ES-I3 (cell line): ENCODE data around the gene FOXO1.

ENCODE experiments used
- H3K36me3 ChIP-seq: 2 replicates; pipeline ENCODE4 v1.6.1; 2013; ENCODE audit warnings: mild to moderate bottlenecking, low read length, control low read depth, moderate library complexity; ENCODE audit not compliant: insufficient read depth
- H3K4me1 ChIP-seq: 2 replicates; pipeline ENCODE4 v1.6.1; 2013; ENCODE audit warnings: mild to moderate bottlenecking, control low read depth, low read length; ENCODE audit not compliant: insufficient read depth
- H3K9ac ChIP-seq: 2 replicates; pipeline ENCODE4 v1.6.1; 2013; ENCODE audit warnings: low read depth, mild to moderate bottlenecking, low read length, moderate library complexity
- H3K9me3 ChIP-seq: 2 replicates; pipeline ENCODE4 v1.6.1; 2013; ENCODE audit warnings: mild to moderate bottlenecking, low read length, moderate library complexity; ENCODE audit not compliant: control insufficient read depth, insufficient read depth

FOXO1 gene

GRCh38 chr13:40592035-40592434, 74.4 kb downstream of the FOXO1 start:
- Histone ChIP-seq H3K9ac (no peak overlapping the region), H3K4me1 (peaks cover 14% of the 10 kb centered on the region), H3K9me3 (no peaks in the 10 kb centered on the region), H3K36me3 (no peaks in the 10 kb centered on the region; the same call in 1 of the 2 replicates)

- Histone ChIP-seq H3K9me3 (no peaks in the 10 kb centered on the region), H3K36me3 (no peaks in the 10 kb centered on the region; the same call in 1 of the 2 replicates), H3K9ac (no peak overlapping the region), H3K4me1 (peaks cover 24% of the 10 kb centered on the region)
Measured at GRCh38 chr13:40591091-40591490, 75.3 kb downstream of the FOXO1 start.

GRCh38 chr13:40590112-40590862, 76.2 kb downstream of the FOXO1 start:
- H3K9me3 ChIP-seq = no peaks in the 10 kb centered on the region
- no peak overlapping the region for H3K9ac ChIP-seq
- peaks cover 32% of the 10 kb centered on the region for H3K4me1 ChIP-seq
- no peaks in the 10 kb centered on the region; the same call in 1 of the 2 replicates for H3K36me3 ChIP-seq

- H3K4me1 ChIP-seq = peaks cover 33% of the 10 kb centered on the region
- no peaks in the 10 kb centered on the region; the same call in 1 of the 2 replicates for H3K36me3 ChIP-seq
- no peaks in the 10 kb centered on the region for H3K9me3 ChIP-seq
- no peak overlapping the region for H3K9ac ChIP-seq
Measured at GRCh38 chr13:40589285-40590109, 76.9 kb downstream of the FOXO1 start.

GRCh38 chr13:40588101-40588500, 78.3 kb downstream of the FOXO1 start:
- Histone ChIP-seq H3K9ac (no peak overlapping the region), H3K4me1 (peaks cover 33% of the 10 kb centered on the region)

GRCh38 chr13:40586886-40587565, 79.4 kb downstream of the FOXO1 start:
- Histone ChIP-seq H3K36me3 (no peaks in the 10 kb centered on the region; the same call in 1 of the 2 replicates), H3K4me1 (peaks cover 33% of the 10 kb centered on the region), H3K9ac (no peak overlapping the region), H3K9me3 (no peaks in the 10 kb centered on the region; the same call in 1 of the 2 replicates)

More at GRCh38 chr13:40588101-40588500, 78.3 kb downstream of the FOXO1 start:
- Histone ChIP-seq H3K36me3 (no peaks in the 10 kb centered on the region; the same call in 1 of the 2 replicates), H3K9me3 (no peaks in the 10 kb centered on the region; the same call in 1 of the 2 replicates)

GRCh38 chr13:40585911-40586471, 80.5 kb downstream of the FOXO1 start:
- Histone ChIP-seq H3K9ac (no peak overlapping the region), H3K9me3 (no peaks in the 10 kb centered on the region; the same call in 1 of the 2 replicates), H3K36me3 (no peaks in the 10 kb centered on the region; the same call in 1 of the 2 replicates), H3K4me1 (peaks cover 33% of the 10 kb centered on the region)

- Histone ChIP-seq H3K9ac (no peak overlapping the region), H3K9me3 (no peaks in the 10 kb centered on the region; the same call in 1 of the 2 replicates), H3K4me1 (peaks cover 27% of the 10 kb centered on the region), H3K36me3 (no peaks in the 10 kb centered on the region)
Measured at GRCh38 chr13:40583738-40584137, 82.7 kb downstream of the FOXO1 start.

- Histone ChIP-seq H3K9me3 (no peaks in the 10 kb centered on the region; the same call in 1 of the 2 replicates), H3K9ac (no peak overlapping the region), H3K36me3 (no peaks in the 10 kb centered on the region), H3K4me1 (peaks cover 20% of the 10 kb centered on the region)
Measured at GRCh38 chr13:40582531-40582930, 83.9 kb downstream of the FOXO1 start.

- H3K9ac ChIP-seq = no peak overlapping the region
- H3K4me1 ChIP-seq = peaks cover 11% of the 10 kb centered on the region
- H3K36me3 ChIP-seq = no peaks in the 10 kb centered on the region
- no peaks in the 10 kb centered on the region; the same call in 1 of the 2 replicates for H3K9me3 ChIP-seq
Measured at GRCh38 chr13:40581277-40581579, 85.2 kb downstream of the FOXO1 start.

- Histone ChIP-seq H3K4me1 (peaks cover 6% of the 10 kb centered on the region), H3K9me3 (no peaks in the 10 kb centered on the region; the same call in 1 of the 2 replicates), H3K36me3 (no peaks in the 10 kb centered on the region), H3K9ac (no peak overlapping the region)
Measured at GRCh38 chr13:40580566-40581276, 85.7 kb downstream of the FOXO1 start.

- no peaks in the 10 kb centered on the region for H3K36me3 ChIP-seq
- H3K4me1 ChIP-seq = no peaks in the 10 kb centered on the region
- H3K9ac ChIP-seq = no peak overlapping the region
- H3K9me3 ChIP-seq = no peaks in the 10 kb centered on the region; the same call in 1 of the 2 replicates
Measured at GRCh38 chr13:40579535-40579934, 86.9 kb downstream of the FOXO1 start.

- H3K9ac ChIP-seq = no peak overlapping the region
Measured at GRCh38 chr13:40578055-40578454, 88.4 kb downstream of the FOXO1 start.

More at GRCh38 chr13:40578055-40578454, 88.4 kb downstream of the FOXO1 start:
- no peaks in the 10 kb centered on the region for H3K4me1 ChIP-seq
- H3K36me3 ChIP-seq = no peaks in the 10 kb centered on the region
- no peaks in the 10 kb centered on the region; the same call in 1 of the 2 replicates for H3K9me3 ChIP-seq
